A673 (cell line): ENCODE data around the gene TARS2. TPM values are rescaled to one million over a fixed set of nuclear protein-coding genes. Genes with fewer than 3 reads are reported as not detected.
A peak's percentile ranks its signal among the peaks of the same experiment; 100 is the strongest.

ENCODE experiments used
- BruUV-seq: library from RNA; stranded (reverse); fragments of 400-500 nt; replicated peaks from 2 replicates; lab custom pipeline; 2021; lab: Mats Ljungman, UMichigan
- CTCF ChIA-PET: fragments of 300-600 bp; sonication (Branson Sonifier 250); formaldehyde crosslinking; loops from one replicate; lab custom pipeline; 2022; ENCODE audit warnings: antibody characterized with exemption; lab: Charles Lee
- POLR2A ChIA-PET: fragments of 300-600 bp; sonication (Branson Sonifier 250); formaldehyde crosslinking; loops from one replicate; lab custom pipeline; 2022; ENCODE audit warnings: antibody characterized with exemption; ENCODE audit not compliant: low non-redundant PET; lab: Charles Lee
- DNase-seq: peaks from one replicate; pipeline ENCODE4 v3.0.0-alpha.2; 2015; ENCODE audit warnings: low spot score
- H3K27ac ChIP-seq: fragments of 200-600 bp; sonication (generic); 2 replicates; pipeline ENCODE4 v1.5.1; 2016; ENCODE audit warnings: mixed run types, low read depth, mild to moderate bottlenecking, mixed read lengths, antibody characterized with exemption, low read length; ENCODE audit not compliant: poor library complexity, severe bottlenecking
- H3K27me3 ChIP-seq: fragments of 200-600 bp; sonication (generic); replicated peaks from 2 replicates; pipeline ENCODE4 v1.6.1; 2017; ENCODE audit warnings: mixed run types, low read depth, mild to moderate bottlenecking, mixed read lengths, antibody characterized with exemption, low read length; ENCODE audit not compliant: insufficient read depth, poor library complexity
- H3K36me3 ChIP-seq: fragments of 200-600 bp; sonication (generic); 2 replicates; pipeline ENCODE4 v1.6.1; 2016; ENCODE audit warnings: mixed run types, mild to moderate bottlenecking, mixed read lengths, antibody characterized with exemption, low read length; ENCODE audit not compliant: insufficient read depth, poor library complexity, severe bottlenecking
- H3K4me1 ChIP-seq: fragments of 200-600 bp; sonication (generic); 2 replicates; pipeline ENCODE4 v1.6.1; 2017; ENCODE audit warnings: mixed run types, mild to moderate bottlenecking, mixed read lengths, antibody characterized with exemption, low read length; ENCODE audit not compliant: insufficient read depth, poor library complexity, severe bottlenecking
- H3K4me3 ChIP-seq: fragments of 200-600 bp; sonication (generic); 2 replicates; pipeline ENCODE4 v1.5.1; 2016; ENCODE audit warnings: low read depth, mixed run types, mild to moderate bottlenecking, mixed read lengths, low read length; ENCODE audit not compliant: poor library complexity, severe bottlenecking
- H3K9me3 ChIP-seq: fragments of 200-600 bp; sonication (generic); 2 replicates; pipeline ENCODE4 v1.6.1; 2016; ENCODE audit warnings: mixed run types, low read depth, mild to moderate bottlenecking, mixed read lengths, antibody characterized with exemption, low read length; ENCODE audit not compliant: poor library complexity, severe bottlenecking
- CTCF ChIP-seq: fragments of 300-800, 200-600 bp; sonication (generic); conservative IDR thresholded peaks from 2 replicates; pipeline ENCODE4 v1.5.1; 2017; ENCODE audit warnings: low read depth, mild to moderate bottlenecking, antibody characterized with exemption, low read length, moderate library complexity, mixed read lengths
- EZH2 ChIP-seq: fragments of 200-600 bp; sonication (generic); IDR thresholded peaks from 2 replicates; pipeline ENCODE4 v1.6.1; 2017; ENCODE audit warnings: borderline replicate concordance, low read depth, mild to moderate bottlenecking, mixed read lengths, antibody characterized with exemption, low read length; ENCODE audit not compliant: poor library complexity, severe bottlenecking
- intact Hi-C: fragments of 100-400 bp; cut with micrococcal nuclease; formaldehyde crosslinking; loops from one replicate; pipeline ENCODE4 v1.10.0; 2022; ENCODE audit not compliant: unreplicated experiment
- total RNA-seq: library from RNA; stranded (reverse); gene quantifications from 2 replicates; pipeline ENCODE4 v1.2.3, GENCODE V29; 2021

The TARS2 gene
- total RNA-seq, 1 experiment from 2014 or later = 32.0 TPM

GRCh38 chr1:150552128-150552910 is 65.1 kb downstream of the TARS2 start:
- H3K27me3 ChIP-seq = no peaks in the 10 kb centered on the region
- ChIA-PET POLR2A (no interaction called here), CTCF (interaction anchor here (2.1 kb wide), 1 partner anchor 8 kb away, joined by 13 read pairs; no protein-coding TSS in a partner anchor)
- H3K27ac ChIP-seq = no peak overlapping the region
- intact Hi-C loops = no loop called here
- TF ChIP-seq EZH2 (no peak), CTCF (no peak)
- peak; percentile 44 for DNase-seq
- H3K36me3 ChIP-seq = no peaks in the 10 kb centered on the region
- no peak overlapping the region for H3K4me3 ChIP-seq
- H3K4me1 ChIP-seq = peaks cover 10% of the 10 kb centered on the region
- H3K9me3 ChIP-seq = no peaks in the 10 kb centered on the region
- BruUV-seq = no TSS peak

- CTCF ChIA-PET = no interaction called here
- Histone ChIP-seq H3K36me3 (no peaks in the 10 kb centered on the region), H3K27me3 (no peaks in the 10 kb centered on the region), H3K4me1 (peaks cover 10% of the 10 kb centered on the region), H3K9me3 (no peaks in the 10 kb centered on the region), H3K27ac (no peak overlapping the region), H3K4me3 (no peak overlapping the region)
- intact Hi-C loops = no loop called here
- TF ChIP-seq EZH2 = no peak
- no peak for TF ChIP-seq CTCF
- POLR2A ChIA-PET = no interaction called here
- BruUV-seq = no TSS peak
- no peak for DNase-seq
These were observed 65.7 kb downstream of the TARS2 start for GRCh38 chr1:150552911-150553289.

- intact Hi-C loops = no loop called here
- Histone ChIP-seq H3K4me3 (no peak overlapping the region), H3K27me3 (no peaks in the 10 kb centered on the region), H3K27ac (no peak overlapping the region), H3K36me3 (no peaks in the 10 kb centered on the region), H3K9me3 (no peaks in the 10 kb centered on the region), H3K4me1 (peaks cover 10% of the 10 kb centered on the region)
- BruUV-seq = no TSS peak
- ChIA-PET CTCF (no interaction called here), POLR2A (no interaction called here)
- no peak for DNase-seq
- no peak for TF ChIP-seq CTCF
- no peak for TF ChIP-seq EZH2
These were observed 66.3 kb downstream of the TARS2 start for GRCh38 chr1:150553392-150554085.
